DLD1 (cell line): ENCODE data around the gene ADISSP.
"Not testable (repeated sequence)": the region's sequence is repeated elsewhere in the genome, so short reads cannot be mapped to it uniquely, and the experiment has no call there.

Experiments used
- in situ Hi-C: cut with HindIII; loops from 2 replicates; pipeline ENCODE4 v1.10.0; 2017; ENCODE audit warnings: low sequenced_read_pairs

ADISSP gene

GRCh38 chr20:3797592-3798372 is 30.2 kb upstream of the ADISSP start:
- in situ Hi-C loops: no loop called here

GRCh38 chr20:3797226-3797545 is 29.6 kb upstream of the ADISSP start:
- in situ Hi-C loops: no loop called here

- in situ Hi-C loops: no loop called here
Observed at GRCh38 chr20:3796477-3797225, 29.1 kb upstream of the ADISSP start.

GRCh38 chr20:3795511-3796468 is 28.2 kb upstream of the ADISSP start, which contains the start of gene CDC25B:
TSS of gene CDC25B (plus strand) at chr20:3796310. CDS start at chr20:3796532, 222 bp downstream.
- in situ Hi-C loops: no loop called here

GRCh38 chr20:3794701-3795420 is 27.3 kb upstream of the ADISSP start:
- in situ Hi-C loops: no loop called here

- in situ Hi-C loops: not testable (repeated sequence)
Observed at GRCh38 chr20:3794168-3794567, 26.6 kb upstream of the ADISSP start.

- in situ Hi-C loops: not testable (repeated sequence)
Observed at GRCh38 chr20:3789201-3789600, 21.6 kb upstream of the ADISSP start.

- in situ Hi-C loops: no loop called here
Observed at GRCh38 chr20:3788685-3789155, 21.2 kb upstream of the ADISSP start.

GRCh38 chr20:3787324-3788014 is 19.9 kb upstream of the ADISSP start:
- in situ Hi-C loops: no loop called here

- in situ Hi-C loops: no loop called here
Observed at GRCh38 chr20:3786665-3787323, 19.2 kb upstream of the ADISSP start, which contains the start of gene CENPB. TSS of gene CENPB (minus strand) at chr20:3786740. CDS start at chr20:3786483, 257 bp downstream.

GRCh38 chr20:3786126-3786484 is 18.6 kb upstream of the ADISSP start:
- in situ Hi-C loops: no loop called here

GRCh38 chr20:3785240-3786125 is 17.9 kb upstream of the ADISSP start:
- in situ Hi-C loops: no loop called here

- in situ Hi-C loops: no loop called here
Observed at GRCh38 chr20:3784863-3785239, 17.3 kb upstream of the ADISSP start.

- in situ Hi-C loops: no loop called here
Observed at GRCh38 chr20:3784216-3784853, 16.8 kb upstream of the ADISSP start.

GRCh38 chr20:3783511-3784195 is 16.1 kb upstream of the ADISSP start:
- in situ Hi-C loops: no loop called here

- in situ Hi-C loops: no loop called here
Observed at GRCh38 chr20:3783068-3783489, 15.5 kb upstream of the ADISSP start.

- in situ Hi-C loops: no loop called here
Observed at GRCh38 chr20:3782597-3782996, 15.0 kb upstream of the ADISSP start.
